Measurements from ENCODE around the gene GSG1L.

GSG1L gene

DNA sequence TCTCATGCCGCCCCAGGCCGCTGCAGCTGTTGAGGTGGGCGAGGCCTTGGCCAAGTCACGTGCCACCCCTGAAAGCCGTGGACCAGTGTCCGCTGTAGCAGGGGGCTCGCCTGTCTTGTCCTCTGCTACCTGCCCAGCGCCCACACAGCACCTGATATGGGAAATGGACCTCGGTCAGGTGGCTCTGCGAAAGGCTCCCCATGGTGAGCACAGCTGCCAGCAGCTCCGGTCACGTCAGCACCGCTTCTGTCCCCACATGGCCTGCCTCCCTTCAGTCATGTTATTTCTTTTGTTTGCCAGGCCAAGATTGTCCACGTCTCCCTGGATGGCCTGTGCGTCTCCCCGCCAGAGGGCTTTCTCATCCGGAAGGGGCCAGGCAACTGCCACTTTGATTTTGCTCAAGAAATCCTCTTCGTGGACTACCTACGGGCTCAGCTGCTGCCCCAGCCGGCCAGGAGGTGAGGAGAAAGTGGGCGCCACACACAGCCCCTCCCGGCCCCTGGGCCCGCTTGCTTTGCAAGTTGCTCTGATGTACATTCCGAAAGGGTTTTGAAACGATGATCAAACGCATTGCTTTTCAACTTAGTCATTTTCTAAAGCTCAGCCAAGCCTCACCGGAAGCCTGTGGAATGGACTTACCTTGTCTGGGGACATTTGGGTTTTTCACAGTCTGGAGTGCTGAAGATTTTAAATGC, 293.8 kb downstream of the GSG1L start:
- DNase-seq (ENCODE audit: low read depth, low spot score): no peak
- H3K27ac ChIP-seq: peak overlapping the region; percentile 47

DNA sequence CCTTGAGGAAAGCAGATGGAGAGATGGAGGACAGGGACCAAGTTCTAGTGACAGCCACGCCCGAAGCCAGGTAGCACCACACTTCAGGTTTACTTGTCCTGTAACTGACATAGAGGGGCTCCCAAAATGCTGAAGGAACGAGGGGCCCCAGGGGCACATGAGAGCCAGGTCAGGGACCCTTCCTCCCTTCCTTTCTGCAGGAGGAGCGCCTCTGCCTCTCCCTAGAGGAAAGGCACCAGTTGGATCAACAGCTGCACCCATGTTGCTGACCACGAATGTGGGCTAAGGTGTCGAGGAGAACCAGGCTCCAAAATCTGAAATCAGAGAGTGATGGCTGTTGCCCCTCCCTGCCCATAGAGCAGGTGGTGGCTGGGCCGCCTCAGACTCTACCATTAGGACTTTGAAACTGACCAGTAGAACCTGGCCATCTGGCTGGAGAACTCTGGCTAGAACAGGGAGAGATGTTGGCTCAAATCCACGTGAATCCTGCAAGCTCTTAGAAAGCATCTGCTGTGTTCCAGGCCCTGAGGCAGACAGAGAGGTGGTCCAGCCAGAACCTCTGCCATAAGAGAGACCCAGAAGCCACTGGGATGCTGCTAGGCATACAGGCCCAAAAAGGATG, 294.8 kb downstream of the GSG1L start:
- no peak for DNase-seq (ENCODE audit: low read depth, low spot score)
- H3K27ac ChIP-seq: no peak overlapping the region

- H3K27ac ChIP-seq: no peak overlapping the region
- no peak for DNase-seq (ENCODE audit: low read depth, low spot score)
Observed at GRCh38 chr16:27767971-27768591, 295.4 kb downstream of the GSG1L start.

- H3K27ac ChIP-seq: no peak overlapping the region
- DNase-seq (ENCODE audit: low read depth, low spot score): no peak
Observed at GRCh38 chr16:27767081-27767480, 296.4 kb downstream of the GSG1L start.

- no peak for DNase-seq (ENCODE audit: low read depth, low spot score)
- H3K27ac ChIP-seq: no peak overlapping the region
Observed at GRCh38 chr16:27766236-27766925, 297.1 kb downstream of the GSG1L start.

DNA sequence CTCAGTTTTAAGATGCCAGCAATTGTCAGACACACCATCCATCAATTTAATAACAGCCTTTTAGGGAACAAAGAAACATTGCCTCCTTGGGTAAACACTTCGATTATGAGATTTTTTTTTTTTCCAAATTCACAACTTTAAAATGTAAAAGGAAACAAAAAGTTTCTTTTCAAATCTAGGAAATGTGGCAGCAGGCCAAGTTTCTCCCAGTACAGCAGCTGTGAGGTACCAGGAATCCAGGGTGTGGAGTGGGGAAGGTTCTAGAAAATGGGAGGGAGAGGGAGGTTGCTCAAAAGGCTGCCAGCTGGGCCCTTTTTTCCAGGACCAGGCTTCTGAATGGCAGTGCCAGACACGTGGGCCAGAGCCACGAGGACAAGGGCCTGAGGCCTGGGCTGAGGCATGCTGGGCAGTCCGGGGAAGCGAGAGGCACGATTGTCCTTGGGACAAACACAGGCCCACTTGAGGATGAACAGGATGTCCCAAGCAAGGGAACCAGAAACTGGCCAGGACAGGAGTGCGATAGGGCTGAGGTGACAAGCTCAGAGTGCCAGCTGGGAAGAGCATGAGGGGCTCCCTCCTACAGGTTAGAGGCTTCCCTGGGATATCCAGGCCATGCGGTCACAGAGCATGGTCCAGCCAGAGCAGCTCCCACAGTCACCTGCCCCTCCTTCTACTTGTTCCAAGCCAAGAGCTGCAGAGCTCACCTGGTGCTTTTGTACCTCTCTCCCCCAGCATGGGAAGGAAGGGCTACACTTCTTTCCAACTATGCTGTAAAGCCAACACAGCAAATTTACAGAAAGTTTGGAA, 298.4 kb downstream of the GSG1L start:
- no peak overlapping the region for H3K27ac ChIP-seq
- DNase-seq (ENCODE audit: low read depth, low spot score): no peak

DNA sequence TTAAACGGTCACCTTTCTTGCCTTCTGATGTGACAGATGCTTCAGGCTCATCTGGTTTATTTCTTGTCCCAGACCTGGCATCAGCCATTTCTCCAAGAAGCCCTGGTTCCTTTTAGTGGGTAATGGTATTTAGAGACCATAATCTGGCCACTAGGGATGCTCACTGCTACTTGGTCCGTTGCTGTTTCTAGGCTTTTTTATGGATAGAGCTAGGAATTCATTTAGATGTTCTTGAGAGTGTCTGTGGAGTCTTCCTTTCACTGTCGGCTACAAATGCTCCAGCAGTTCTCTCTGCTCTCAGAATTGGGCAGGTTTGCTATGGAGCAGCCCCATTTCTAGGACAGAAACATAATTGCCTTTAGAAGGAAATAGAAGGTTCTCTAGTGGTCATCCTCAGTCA, 299.1 kb downstream of the GSG1L start:
- no peak for DNase-seq (ENCODE audit: low read depth, low spot score)

GRCh38 chr16:27762441-27762840, 301.1 kb downstream of the GSG1L start:
- no peak for DNase-seq (ENCODE audit: low read depth, low spot score)
- H3K27ac ChIP-seq: no peak overlapping the region

More for the DNA sequence above, 299.1 kb downstream of the GSG1L start:
- H3K27ac ChIP-seq: no peak overlapping the region

- no peak for DNase-seq (ENCODE audit: low read depth, low spot score)
Observed at GRCh38 chr16:27761816-27762215, 301.7 kb downstream of the GSG1L start.

DNA sequence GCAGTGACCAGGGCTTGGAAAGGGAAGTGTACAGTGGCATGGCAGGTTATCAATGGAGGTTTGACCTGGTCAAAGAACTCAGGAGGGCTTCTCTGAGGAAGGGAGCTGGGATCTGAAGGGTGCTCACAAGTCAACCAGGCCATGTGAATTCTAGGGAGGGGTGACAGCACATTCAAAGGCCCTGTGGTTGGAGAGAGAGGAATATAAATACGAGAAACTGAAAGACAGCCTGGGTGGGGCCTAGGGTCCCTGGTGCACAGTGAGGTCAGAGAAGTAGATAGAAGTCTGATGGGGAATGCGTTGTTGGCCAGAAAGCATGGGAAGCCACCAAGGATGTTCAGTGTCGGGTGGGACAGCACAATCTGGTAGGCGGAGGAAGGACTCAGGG, 302.7 kb downstream of the GSG1L start:
- DNase-seq (ENCODE audit: low read depth, low spot score): no peak
- H3K27ac ChIP-seq: no peak overlapping the region

More at GRCh38 chr16:27761816-27762215, 301.7 kb downstream of the GSG1L start:
- no peak overlapping the region for H3K27ac ChIP-seq

DNA sequence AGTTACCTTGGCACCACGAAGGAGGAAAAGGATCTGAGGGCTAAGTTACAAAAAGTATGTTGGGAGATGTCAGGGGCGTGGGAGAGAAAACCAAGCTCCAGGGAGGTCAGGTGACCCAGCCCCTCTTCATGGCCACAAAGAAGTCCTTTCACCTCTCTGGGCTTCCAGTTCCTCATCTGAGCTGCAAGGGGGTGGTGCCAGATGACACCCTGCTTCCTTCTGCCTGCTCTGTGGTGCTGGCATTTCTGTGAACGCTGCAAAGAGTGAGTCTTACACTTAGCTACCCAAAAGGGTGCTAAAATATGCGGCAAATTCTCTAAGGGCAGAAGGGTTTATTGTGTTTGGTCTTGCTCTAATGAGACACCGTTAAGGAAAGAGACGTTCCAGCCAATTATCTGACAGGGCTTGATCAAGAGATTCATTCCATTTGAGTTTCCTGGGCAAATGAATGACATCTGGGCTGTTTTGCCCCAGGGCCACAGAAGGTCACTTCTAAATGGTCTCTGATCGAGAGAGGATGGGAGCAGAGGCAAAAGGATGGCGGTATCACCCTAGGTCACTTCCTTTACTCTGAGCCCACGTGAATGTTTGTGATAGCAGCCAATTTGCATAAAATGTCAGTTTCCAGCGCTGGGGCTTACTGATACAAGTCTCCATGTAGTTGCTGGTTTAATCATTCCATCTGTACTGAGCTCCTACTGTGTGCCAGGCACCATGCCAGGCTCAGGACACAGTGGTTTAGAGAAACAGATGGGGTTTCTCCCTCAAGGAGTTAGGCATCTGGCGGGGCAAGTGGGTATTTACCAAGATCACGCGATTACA, 303.3 kb downstream of the GSG1L start:
- H3K27ac ChIP-seq: no peak overlapping the region
- DNase-seq (ENCODE audit: low read depth, low spot score): no peak

DNA sequence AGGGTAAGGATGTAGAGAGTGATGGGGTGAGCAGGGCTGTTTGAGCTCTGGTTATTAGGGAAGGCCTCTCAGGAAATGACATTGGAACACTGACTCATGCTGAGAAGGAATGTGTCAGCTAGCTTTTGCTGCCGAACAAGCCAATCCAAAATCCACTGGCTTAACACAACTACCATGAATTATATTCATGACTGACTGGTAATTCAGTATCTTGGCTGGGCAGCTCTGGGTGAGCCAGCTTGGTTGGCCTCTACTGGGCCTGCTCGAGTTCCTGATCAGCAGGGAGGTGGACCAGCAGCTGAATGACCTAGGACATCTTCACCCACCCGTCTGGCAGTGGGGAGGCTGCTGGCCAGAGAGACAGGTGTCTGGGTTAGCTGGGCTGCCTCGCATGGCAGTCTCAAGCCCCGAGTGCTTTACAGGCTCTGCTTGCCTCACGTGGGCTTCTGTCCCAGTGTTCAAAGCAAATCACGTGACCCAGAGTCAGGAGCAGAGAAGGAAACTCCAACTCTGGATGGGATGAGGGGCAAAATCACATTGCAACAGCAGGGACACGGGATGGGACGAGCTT, 304.1 kb downstream of the GSG1L start:
- peak overlapping the region; percentile 21 for H3K27ac ChIP-seq
- no peak for DNase-seq (ENCODE audit: low read depth, low spot score)

DNA sequence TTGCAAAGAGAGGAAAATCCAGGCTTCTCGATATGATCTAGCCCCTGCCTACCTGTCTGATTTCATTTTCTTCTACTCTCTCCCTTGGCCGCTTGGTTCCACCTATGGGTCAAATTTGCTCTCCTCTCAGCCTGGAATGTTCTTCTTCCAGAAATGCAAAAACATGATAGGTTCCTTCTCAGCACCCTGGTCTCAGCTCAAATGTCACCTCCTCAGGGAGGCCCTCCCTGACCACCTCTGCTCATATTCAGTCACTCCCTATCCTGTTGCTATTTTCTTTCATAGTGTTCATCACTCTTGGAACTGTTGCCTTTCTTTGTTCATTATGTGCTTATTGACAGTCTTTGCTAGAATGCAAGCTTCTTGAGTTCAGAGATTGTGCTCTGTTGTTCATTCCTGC, 305.0 kb downstream of the GSG1L start:
- DNase-seq (ENCODE audit: low read depth, low spot score): no peak
- no peak overlapping the region for H3K27ac ChIP-seq

- no peak for DNase-seq (ENCODE audit: low read depth, low spot score)
Observed at GRCh38 chr16:27756206-27756970, 307.1 kb downstream of the GSG1L start.

DNA sequence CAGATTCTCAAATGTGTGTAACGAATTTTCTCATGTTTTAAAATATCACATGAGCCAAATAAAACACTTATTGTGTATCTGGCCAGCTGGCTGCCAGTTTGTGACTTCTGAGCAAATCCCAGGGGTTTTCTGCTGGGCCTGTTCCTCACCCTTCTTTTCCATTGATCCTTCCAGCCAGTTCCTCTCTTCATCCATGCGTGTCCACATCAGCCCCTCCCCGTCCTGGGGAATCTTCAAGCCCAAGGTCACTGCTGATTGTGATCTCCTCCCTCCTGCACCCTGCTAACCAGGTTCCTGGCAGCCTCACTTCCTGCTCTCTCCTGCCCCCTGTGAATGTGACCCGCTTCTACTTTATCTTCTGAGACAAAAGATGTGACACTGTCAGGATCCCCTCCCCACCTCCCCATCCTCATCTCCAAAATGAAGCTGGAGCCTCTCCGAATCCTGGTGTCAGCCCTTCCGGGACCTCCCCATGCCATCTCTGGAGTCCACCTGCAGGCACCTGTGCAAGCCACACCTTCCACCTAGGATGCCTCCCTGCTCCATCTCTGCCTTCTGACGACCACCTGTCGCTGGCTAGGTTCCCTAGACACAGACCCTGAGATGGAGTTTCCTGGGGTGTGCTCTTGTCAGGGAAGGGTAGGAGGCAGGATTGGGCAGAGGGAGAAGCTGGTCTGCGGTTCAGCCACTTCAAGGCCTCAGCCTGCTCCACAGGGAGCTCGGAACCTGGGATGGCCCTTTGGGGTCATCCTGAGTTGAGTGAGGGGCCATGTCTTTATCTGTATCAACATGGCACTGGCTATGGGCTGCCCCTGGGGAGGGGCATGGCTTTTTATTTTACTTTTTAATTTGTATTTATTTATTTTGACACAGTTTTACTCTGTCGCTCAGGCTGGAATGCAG, 308.5 kb downstream of the GSG1L start:
- DNase-seq (ENCODE audit: low read depth, low spot score): no peak
- H3K27ac ChIP-seq: no peak overlapping the region

More at GRCh38 chr16:27756206-27756970, 307.1 kb downstream of the GSG1L start:
- no peak overlapping the region for H3K27ac ChIP-seq

- H3K27ac ChIP-seq: no peak overlapping the region
- no peak for DNase-seq (ENCODE audit: low read depth, low spot score)
Observed at GRCh38 chr16:27753563-27753962, 310.0 kb downstream of the GSG1L start.

GRCh38 chr16:27752241-27752640, 311.3 kb downstream of the GSG1L start:
- no peak for DNase-seq (ENCODE audit: low read depth, low spot score)
- H3K27ac ChIP-seq: no peak overlapping the region
